SH-SY5Y (cell line): ENCODE results near the gene ESRRA.

ENCODE experiments used
- GATA2 ChIP-seq: IDR thresholded peaks from 2 replicates; pipeline ENCODE4 v1.6.1; 2011; ENCODE audit warnings: mild to moderate bottlenecking, low read depth, low read length
- GATA3 ChIP-seq: IDR thresholded peaks from 2 replicates; pipeline ENCODE4 v1.6.1; 2011; ENCODE audit warnings: low read depth, mild to moderate bottlenecking, low read length, moderate library complexity

DNA sequence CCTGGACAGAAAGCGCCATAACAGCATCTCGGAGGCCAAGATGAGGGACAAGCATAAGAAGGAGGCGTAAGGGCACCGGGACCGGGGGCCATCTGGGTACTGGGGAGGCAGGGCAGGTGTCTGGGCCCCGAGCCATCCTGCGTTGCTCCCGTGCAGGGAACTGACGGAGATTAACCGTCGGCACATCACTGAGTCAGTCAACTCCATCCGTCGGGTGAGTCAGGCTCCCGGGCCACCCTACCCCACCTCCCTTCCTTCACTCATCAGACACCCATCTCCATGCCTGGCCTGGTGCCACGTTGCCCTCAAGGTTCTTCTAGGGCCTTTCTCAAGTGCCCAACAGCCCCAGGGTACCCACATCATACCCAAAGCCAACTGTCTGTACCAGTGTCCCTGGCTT lies 39.0 kb upstream of the ESRRA start:
- TF ChIP-seq GATA3 (no peak), GATA2 (no peak)
